ENCODE results near the gene HSPA14. TPM values are rescaled to one million over a fixed set of nuclear protein-coding genes. Genes with fewer than 3 reads are reported as not detected.
"Not testable (repeated sequence)": the region's sequence is repeated elsewhere in the genome, so short reads cannot be mapped to it uniquely, and the experiment has no call there.

The HSPA14 gene
- total RNA-seq, 2 donors from 2014 or later: 6.7 to 11.5 TPM

GRCh38 chr10:14859043-14859442 lies 20.9 kb downstream of the HSPA14 start:
- intact Hi-C loops (cut with DNase I): no loop called here
- no peaks in the 10 kb centered on the region for H3K4me1 ChIP-seq (replicated peaks)
- 84% methylated on average over 5 of the region's 5 CpGs for WGBS

GRCh38 chr10:14859775-14860174 lies 21.7 kb downstream of the HSPA14 start:
- no peaks in the 10 kb centered on the region for H3K27me3 ChIP-seq (replicated peaks; ENCODE audit: insufficient read depth)
- H3K9me3 ChIP-seq: no peaks in the 10 kb centered on the region
- H3K4me1 ChIP-seq (replicated peaks): no peaks in the 10 kb centered on the region
- no peak overlapping the region for H3K4me3 ChIP-seq
- no peak overlapping the region for H3K27ac ChIP-seq
- intact Hi-C loops (cut with DNase I): no loop called here
- H3K36me3 ChIP-seq: no peaks in the 10 kb centered on the region
- no peak for TF ChIP-seq CTCF (IDR thresholded peaks at IDR 0.05)
- no peak for TF ChIP-seq POLR2A (IDR thresholded peaks at IDR 0.05)
- no peak for TF ChIP-seq POLR2AphosphoS5 (IDR thresholded peaks at IDR 0.05)
- DNase-seq (ENCODE audit: low spot score): no peak

More at GRCh38 chr10:14859043-14859442, 20.9 kb downstream of the HSPA14 start:
- DNase-seq (ENCODE audit: low spot score): no peak
- no peaks in the 10 kb centered on the region for H3K27me3 ChIP-seq (replicated peaks; ENCODE audit: insufficient read depth)
- no peak overlapping the region for H3K27ac ChIP-seq
- no peaks in the 10 kb centered on the region for H3K9me3 ChIP-seq
- TF ChIP-seq POLR2AphosphoS5 (IDR thresholded peaks at IDR 0.05): no peak
- no peak for TF ChIP-seq CTCF (IDR thresholded peaks at IDR 0.05)
- TF ChIP-seq POLR2A (IDR thresholded peaks at IDR 0.05): no peak
- no peak overlapping the region for H3K4me3 ChIP-seq
- H3K36me3 ChIP-seq: no peaks in the 10 kb centered on the region

- intact Hi-C loops (cut with DNase I): no loop called here
- 92% methylated on average over 1 of the region's 1 CpG for WGBS
- Histone ChIP-seq H3K27ac (no peak overlapping the region), H3K9me3 (no peaks in the 10 kb centered on the region), H3K4me1 (replicated peaks) (no peaks in the 10 kb centered on the region), H3K36me3 (no peaks in the 10 kb centered on the region), H3K4me3 (no peak overlapping the region), H3K27me3 (replicated peaks; ENCODE audit: insufficient read depth) (no peaks in the 10 kb centered on the region)
- TF ChIP-seq CTCF (IDR thresholded peaks at IDR 0.05) (no peak), POLR2A (IDR thresholded peaks at IDR 0.05) (no peak), POLR2AphosphoS5 (IDR thresholded peaks at IDR 0.05) (no peak)
- DNase-seq (ENCODE audit: low spot score): no peak
Measured at GRCh38 chr10:14860791-14861190, 22.7 kb downstream of the HSPA14 start.

GRCh38 chr10:14864466-14864865 lies 26.4 kb downstream of the HSPA14 start:
- H3K4me1 ChIP-seq (replicated peaks); DNase-seq (ENCODE audit: low spot score); H3K36me3 ChIP-seq: not testable (repeated sequence)

GRCh38 chr10:14864871-14865270 lies 26.8 kb downstream of the HSPA14 start:
- H3K27ac ChIP-seq; H3K9me3 ChIP-seq; H3K4me1 ChIP-seq (replicated peaks); H3K36me3 ChIP-seq; DNase-seq (ENCODE audit: low spot score); H3K27me3 ChIP-seq (replicated peaks; ENCODE audit: insufficient read depth); intact Hi-C loops (cut with DNase I); H3K4me3 ChIP-seq: not testable (repeated sequence)
- 96% methylated on average over 3 of the region's 3 CpGs for WGBS

More at GRCh38 chr10:14864466-14864865, 26.4 kb downstream of the HSPA14 start:
- H3K27me3 ChIP-seq (replicated peaks; ENCODE audit: insufficient read depth); H3K4me3 ChIP-seq; H3K27ac ChIP-seq; H3K9me3 ChIP-seq; intact Hi-C loops (cut with DNase I): not testable (repeated sequence)
- WGBS: 97% methylated on average over 6 of the region's 6 CpGs

DNA sequence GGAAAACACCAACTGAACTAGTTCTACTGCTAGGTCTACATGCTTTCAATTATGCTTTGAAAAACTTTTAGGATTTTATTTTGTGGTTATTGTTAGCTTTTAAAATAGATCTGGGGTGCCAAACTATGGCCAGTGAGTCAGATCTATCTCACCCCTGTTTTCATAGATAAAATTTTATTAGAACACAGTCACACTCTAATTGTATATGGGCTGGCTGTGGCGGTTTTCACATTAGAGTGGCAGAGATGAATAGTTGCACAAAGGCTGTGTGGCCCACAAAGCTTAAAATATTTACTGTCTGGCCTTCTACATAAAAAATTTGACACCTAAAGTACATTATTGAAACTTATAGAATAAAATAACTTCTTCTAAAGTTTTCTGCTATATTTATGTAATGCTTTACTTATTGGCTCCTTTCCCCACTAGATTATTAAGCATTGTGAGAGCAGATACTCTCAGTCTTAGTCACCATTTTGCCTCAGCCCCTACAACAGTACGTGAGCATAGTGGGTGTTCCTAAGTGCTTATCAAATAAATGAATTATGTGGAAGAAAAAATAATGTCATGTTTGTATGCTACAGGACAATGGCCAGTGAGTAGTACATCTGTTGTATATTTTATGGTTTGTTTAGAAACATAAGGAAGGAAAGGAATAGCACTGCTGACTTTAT lies 35.1 kb downstream of the HSPA14 start:
- TF ChIP-seq POLR2A (IDR thresholded peaks at IDR 0.05) (no peak), CTCF (IDR thresholded peaks at IDR 0.05) (no peak), POLR2AphosphoS5 (IDR thresholded peaks at IDR 0.05) (no peak)
- no peaks in the 10 kb centered on the region for H3K36me3 ChIP-seq
- DNase-seq (ENCODE audit: low spot score): no peak
- no peak overlapping the region for H3K27ac ChIP-seq
- H3K27me3 ChIP-seq (replicated peaks; ENCODE audit: insufficient read depth): no peaks in the 10 kb centered on the region
- H3K4me1 ChIP-seq (replicated peaks): no peaks in the 10 kb centered on the region
- no peak overlapping the region for H3K4me3 ChIP-seq
- no peaks in the 10 kb centered on the region for H3K9me3 ChIP-seq
- intact Hi-C loops (cut with DNase I): no loop called here
- WGBS: 63% methylated on average over 2 of the region's 2 CpGs
